GM18511 (cell line): ENCODE results near the gene TLN1.

Experiments used
- ATAC-seq: cut with Tn5 transposase; IDR thresholded peaks from one replicate; pipeline ENCODE4 v1.9.1; 2021; ENCODE audit warnings: mild to moderate bottlenecking, moderate library complexity; ENCODE audit not compliant: unreplicated experiment

TLN1 gene

GRCh38 chr9:35731415-35732184 lies 395 bp downstream of the TLN1 start:
- ATAC-seq: no peak

GRCh38 chr9:35730486-35730854 lies 1.5 kb downstream of the TLN1 start:
- no peak for ATAC-seq

- no peak for ATAC-seq
Observed at GRCh38 chr9:35729700-35730485, 2.1 kb downstream of the TLN1 start.

- no peak for ATAC-seq
Observed at GRCh38 chr9:35729101-35729500, 2.9 kb downstream of the TLN1 start.

- ATAC-seq: peak; percentile 23
Observed at GRCh38 chr9:35728041-35728971, 3.7 kb downstream of the TLN1 start.

- no peak for ATAC-seq
Observed at GRCh38 chr9:35727676-35728040, 4.3 kb downstream of the TLN1 start.

- peak; percentile 60 for ATAC-seq
Observed at GRCh38 chr9:35726931-35727330, 5.1 kb downstream of the TLN1 start.

GRCh38 chr9:35725362-35725761 lies 6.6 kb downstream of the TLN1 start:
- ATAC-seq: no peak

- ATAC-seq: no peak
Observed at GRCh38 chr9:35723908-35724307, 8.1 kb downstream of the TLN1 start.

- ATAC-seq: no peak
Observed at GRCh38 chr9:35723426-35723825, 8.6 kb downstream of the TLN1 start.

GRCh38 chr9:35719546-35719945 lies 12.4 kb downstream of the TLN1 start:
- ATAC-seq: no peak

GRCh38 chr9:35718721-35719511 lies 13.1 kb downstream of the TLN1 start:
- peak; percentile 63 for ATAC-seq

- ATAC-seq: no peak
Observed at GRCh38 chr9:35717132-35717870, 14.7 kb downstream of the TLN1 start.

- ATAC-seq: no peak
Observed at GRCh38 chr9:35716230-35716629, 15.8 kb downstream of the TLN1 start.

- no peak for ATAC-seq
Observed at GRCh38 chr9:35714579-35715252, 17.3 kb downstream of the TLN1 start.

GRCh38 chr9:35714123-35714522 lies 17.9 kb downstream of the TLN1 start:
- ATAC-seq: no peak

GRCh38 chr9:35713578-35713977 lies 18.4 kb downstream of the TLN1 start:
- no peak for ATAC-seq

GRCh38 chr9:35712762-35713400 lies 19.1 kb downstream of the TLN1 start:
- ATAC-seq: no peak
